Measurements from ENCODE around the gene ERN1.

DNA sequence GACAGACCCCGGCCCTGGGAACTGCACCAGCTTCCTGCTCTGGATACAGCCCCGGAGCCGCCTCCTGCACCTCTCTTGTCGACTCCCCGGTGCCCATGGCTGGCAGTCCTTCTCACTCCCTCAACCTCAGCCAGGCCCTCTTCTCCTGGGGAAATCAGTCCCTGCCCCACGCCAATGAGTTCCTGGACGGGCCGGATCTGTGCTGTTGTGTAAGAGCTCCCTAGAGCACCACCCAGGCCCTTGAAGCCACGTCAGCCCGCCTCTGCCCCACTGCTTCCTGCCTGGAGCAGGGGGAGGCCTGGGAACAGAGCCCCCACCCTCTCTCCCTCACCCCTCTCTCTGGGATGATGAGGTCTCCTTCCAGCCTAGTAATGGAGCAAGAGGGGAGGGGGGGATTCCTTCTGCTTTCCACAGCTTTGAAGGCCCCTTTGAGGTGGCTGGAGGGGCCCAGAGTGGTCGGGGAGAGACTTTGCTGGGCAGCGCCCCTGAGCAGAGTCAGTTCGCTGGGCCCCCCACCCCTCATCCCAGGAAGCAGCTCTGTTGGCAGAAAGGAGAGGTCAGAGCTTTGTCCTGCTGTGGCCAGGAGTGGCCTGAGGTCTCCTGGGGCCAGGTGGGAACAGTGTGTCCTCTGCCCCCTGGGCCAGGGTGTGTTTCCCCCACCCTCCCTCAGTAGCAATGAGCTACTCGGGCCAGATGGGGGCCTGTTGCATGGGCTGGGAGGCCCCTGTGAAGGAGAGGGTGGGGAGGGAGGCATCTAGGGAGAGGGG is 128.0 kb downstream of the ERN1 start:
- TF ChIP-seq, protein P1, sequence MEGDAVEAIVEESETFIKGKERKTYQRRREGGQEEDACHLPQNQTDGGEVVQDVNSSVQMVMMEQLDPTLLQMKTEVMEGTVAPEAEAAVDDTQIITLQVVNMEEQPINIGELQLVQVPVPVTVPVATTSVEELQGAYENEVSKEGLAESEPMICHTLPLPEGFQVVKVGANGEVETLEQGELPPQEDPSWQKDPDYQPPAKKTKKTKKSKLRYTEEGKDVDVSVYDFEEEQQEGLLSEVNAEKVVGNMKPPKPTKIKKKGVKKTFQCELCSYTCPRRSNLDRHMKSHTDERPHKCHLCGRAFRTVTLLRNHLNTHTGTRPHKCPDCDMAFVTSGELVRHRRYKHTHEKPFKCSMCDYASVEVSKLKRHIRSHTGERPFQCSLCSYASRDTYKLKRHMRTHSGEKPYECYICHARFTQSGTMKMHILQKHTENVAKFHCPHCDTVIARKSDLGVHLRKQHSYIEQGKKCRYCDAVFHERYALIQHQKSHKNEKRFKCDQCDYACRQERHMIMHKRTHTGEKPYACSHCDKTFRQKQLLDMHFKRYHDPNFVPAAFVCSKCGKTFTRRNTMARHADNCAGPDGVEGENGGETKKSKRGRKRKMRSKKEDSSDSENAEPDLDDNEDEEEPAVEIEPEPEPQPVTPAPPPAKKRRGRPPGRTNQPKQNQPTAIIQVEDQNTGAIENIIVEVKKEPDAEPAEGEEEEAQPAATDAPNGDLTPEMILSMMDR (conservative IDR thresholded peaks at IDR 0.05; ENCODE audit: low read length) = no peak
- no peak for TF ChIP-seq EZH2phosphoT487 (IDR thresholded peaks at IDR 0.05; ENCODE audit: borderline replicate concordance)
